H9 (cell line): ENCODE results near the gene SPRYD7. TPM values are rescaled to one million over a fixed set of nuclear protein-coding genes. Genes with fewer than 3 reads are reported as not detected.

Experiments
- DNase-seq: peaks from one replicate; pipeline ENCODE4 v3.0.0-alpha.2; 2017
- H2AFZ ChIP-seq: one replicate; pipeline ENCODE4 v1.6.1; 2013; ENCODE audit warnings: mild to moderate bottlenecking, low read length, control low read depth, moderate library complexity
- H2AK5ac ChIP-seq: 2 replicates; pipeline ENCODE4 v1.6.1; 2013; ENCODE audit warnings: low read length, control low read depth, mixed read lengths; ENCODE audit not compliant: insufficient read length
- H2BK120ac ChIP-seq: one replicate; pipeline ENCODE4 v1.6.1; 2013; ENCODE audit warnings: low read depth, mild to moderate bottlenecking, low read length, control low read depth, inconsistent platforms; ENCODE audit not compliant: poor library complexity, severe bottlenecking
- H2BK12ac ChIP-seq: 2 replicates; pipeline ENCODE4 v1.6.1; 2013; ENCODE audit warnings: low read length, control low read depth, mixed read lengths, low read depth; ENCODE audit not compliant: insufficient read length
- H2BK15ac ChIP-seq: 2 replicates; pipeline ENCODE4 v1.6.1; 2013; ENCODE audit warnings: low read depth, low read length, control low read depth
- H2BK20ac ChIP-seq: one replicate; pipeline ENCODE4 v1.6.1; 2013; ENCODE audit warnings: low read depth, mild to moderate bottlenecking, low read length, control low read depth, inconsistent platforms; ENCODE audit not compliant: poor library complexity, severe bottlenecking
- H2BK5ac ChIP-seq: 2 replicates; pipeline ENCODE4 v1.6.1; 2013; ENCODE audit warnings: low read length, control low read depth, mixed read lengths; ENCODE audit not compliant: insufficient read length
- H3K14ac ChIP-seq: 2 replicates; pipeline ENCODE4 v1.6.1; 2013; ENCODE audit warnings: low read length, control low read depth; ENCODE audit not compliant: insufficient read depth
- H3K18ac ChIP-seq: 2 replicates; pipeline ENCODE4 v1.6.1; 2013; ENCODE audit warnings: low read depth, mild to moderate bottlenecking, mixed read lengths, low read length, control low read depth; ENCODE audit not compliant: insufficient read length
- H3K23ac ChIP-seq: 2 replicates; pipeline ENCODE4 v1.6.1; 2013; ENCODE audit warnings: low read length, control low read depth, mixed read lengths, low read depth; ENCODE audit not compliant: insufficient read length
- H3K23me2 ChIP-seq: 2 replicates; pipeline ENCODE4 v1.6.1; 2013; ENCODE audit warnings: low read depth, mild to moderate bottlenecking, mixed read lengths, low read length, control low read depth; ENCODE audit not compliant: insufficient read length, poor library complexity, severe bottlenecking
- H3K27ac ChIP-seq: 2 replicates; pipeline ENCODE4 v1.5.1; 2013; ENCODE audit warnings: low read length, control low read depth, mixed read lengths, low read depth; ENCODE audit not compliant: insufficient read length
- H3K27me3 ChIP-seq: 2 replicates; pipeline ENCODE4 v1.6.1; 2013; ENCODE audit warnings: low read length, control low read depth, inconsistent platforms; ENCODE audit not compliant: insufficient read depth
- H3K4ac ChIP-seq: 2 replicates; pipeline ENCODE4 v1.6.1; 2013; ENCODE audit warnings: low read depth, mild to moderate bottlenecking, control low read depth, inconsistent platforms, low read length, moderate library complexity
- H3K4me1 ChIP-seq: 2 replicates; pipeline ENCODE4 v1.6.1; 2013; ENCODE audit warnings: low read length, control low read depth, inconsistent platforms; ENCODE audit not compliant: insufficient read depth
- H3K4me2 ChIP-seq: 2 replicates; pipeline ENCODE4 v1.6.1; 2013; ENCODE audit warnings: low read length, control low read depth, mixed read lengths; ENCODE audit not compliant: insufficient read length, insufficient read depth
- H3K56ac ChIP-seq: 2 replicates; pipeline ENCODE4 v1.6.1; 2013; ENCODE audit warnings: low read depth, mild to moderate bottlenecking, mixed read lengths, low read length, control low read depth; ENCODE audit not compliant: insufficient read length
- H3K79me1 ChIP-seq: 2 replicates; pipeline ENCODE4 v1.6.1; 2013; ENCODE audit warnings: low read depth, mild to moderate bottlenecking, moderate library complexity, low read length, control low read depth, inconsistent platforms; ENCODE audit not compliant: insufficient read depth, poor library complexity, severe bottlenecking
- H3K79me2 ChIP-seq: 2 replicates; pipeline ENCODE4 v1.6.1; 2013; ENCODE audit warnings: low read length, control low read depth, inconsistent platforms; ENCODE audit not compliant: insufficient read depth
- H3K9ac ChIP-seq: 2 replicates; pipeline ENCODE4 v1.6.1; 2013; ENCODE audit warnings: low read length, control low read depth, mixed read lengths; ENCODE audit not compliant: insufficient read length; ENCODE audit errors: extremely low read depth
- H3K9me3 ChIP-seq: one replicate; pipeline ENCODE4 v1.6.1; 2013; ENCODE audit warnings: low read depth, low read length, inconsistent platforms; ENCODE audit not compliant: control insufficient read depth
- H3T11ph ChIP-seq: one replicate; pipeline ENCODE4 v1.6.1; 2013; ENCODE audit warnings: mild to moderate bottlenecking, low read length, control low read depth, inconsistent platforms
- H4K20me1 ChIP-seq: one replicate; pipeline ENCODE4 v1.6.1; 2013; ENCODE audit not compliant: control insufficient read depth, insufficient read length, insufficient read depth
- H4K5ac ChIP-seq: 2 replicates; pipeline ENCODE4 v1.6.1; 2013; ENCODE audit warnings: low read depth, mild to moderate bottlenecking, mixed read lengths, low read length, control low read depth; ENCODE audit not compliant: insufficient read length
- H4K8ac ChIP-seq: replicated peaks from 2 replicates; pipeline ENCODE4 v1.6.1; 2013; ENCODE audit warnings: low read length, control low read depth, mixed read lengths, low read depth; ENCODE audit not compliant: insufficient read length
- H4K91ac ChIP-seq: 2 replicates; pipeline ENCODE4 v1.6.1; 2013; ENCODE audit warnings: low read depth, mild to moderate bottlenecking, moderate library complexity, mixed read lengths, low read length, control low read depth; ENCODE audit not compliant: insufficient read length
- H3K27ac Mint-ChIP-seq, 3 experiments: 2 replicates in 2 of 3; 3 replicates in 1 of 3; pipeline ENCODE4 v1.8.0; 2020 to 2021; ENCODE audit warnings: mixed read lengths in 3 of 3, mild to moderate bottlenecking in 1 of 3, moderate library complexity in 1 of 3
- H3K27me3 Mint-ChIP-seq: 2 replicates; pipeline ENCODE4 v1.8.0; 2021; ENCODE audit warnings: low read depth, mild to moderate bottlenecking, moderate library complexity, mixed read lengths
- H3K36me3 Mint-ChIP-seq, 3 experiments: 2 replicates in 2 of 3; 3 replicates in 1 of 3; pipeline ENCODE4 v1.8.0; 2020 to 2021; ENCODE audit warnings: low read depth in 3 of 3, mixed read lengths in 3 of 3; ENCODE audit not compliant: insufficient read depth in 1 of 3
- H3K4me1 Mint-ChIP-seq, 2 experiments: 2 replicates each; pipeline ENCODE4 v1.8.0; 2020; ENCODE audit warnings: mixed read lengths in 2 of 2
- H3K4me3 Mint-ChIP-seq, 2 experiments: 2 replicates in 1 of 2; 3 replicates in 1 of 2; pipeline ENCODE4 v1.8.0; 2020 to 2021; ENCODE audit warnings: mild to moderate bottlenecking in 2 of 2, mixed read lengths in 2 of 2, moderate library complexity in 1 of 2
- H3K9me3 Mint-ChIP-seq, 2 experiments: 2 replicates in 1 of 2; 3 replicates in 1 of 2; pipeline ENCODE4 v1.8.0; 2020; ENCODE audit warnings: mild to moderate bottlenecking in 2 of 2, mixed read lengths in 2 of 2, moderate library complexity in 1 of 2
- CTCF ChIP-seq: fragments of 200-600 bp; sonication (generic); conservative IDR thresholded peaks from 3 replicates; pipeline ENCODE4 v1.8.0; 2021; ENCODE audit warnings: antibody characterized with exemption, mild to moderate bottlenecking
- WGBS: extraction: QIAGEN DNeasy Blood & Tissue Kit; methylation state at CpG from one replicate; pipeline ENCODE4 v1.1.7; 2013; ENCODE audit warnings: missing lambda C conversion rate, low lambda C conversion rate, mixed read lengths; ENCODE audit not compliant: insufficient read length; ENCODE audit errors: extremely low coverage; 5-methylcytosine and 5-hydroxymethylcytosine counted together
- total RNA-seq: library from RNA; stranded (reverse); gene quantifications from 2 replicates; pipeline ENCODE4 v1.2.1, GENCODE V29; 2021

SPRYD7 gene
- total RNA-seq, 1 experiment from 2014 or later, result 1.8 TPM

- no peak overlapping the region for H3K56ac ChIP-seq
- no peak overlapping the region for H4K91ac ChIP-seq
- no peak overlapping the region for H3T11ph ChIP-seq
- no peaks in the 10 kb centered on the region for H3K79me2 ChIP-seq
- no peak overlapping the region for H2BK12ac ChIP-seq
- no peak overlapping the region for H3K27ac ChIP-seq
- no peaks in the 10 kb centered on the region for H3K4me1 ChIP-seq
- no peak overlapping the region for H2AFZ ChIP-seq
- no peak overlapping the region for H3K4me2 ChIP-seq
- no peak overlapping the region for H2BK120ac ChIP-seq
- no peak overlapping the region for H2BK5ac ChIP-seq
- H3K4me1 Mint-ChIP-seq, result peaks cover 7 to 8% of the 10 kb centered on the region in 2 experiments
- no peak overlapping the region for H3K27ac Mint-ChIP-seq
- peaks cover 14% of the 10 kb centered on the region for H3K27me3 Mint-ChIP-seq
- no peak for DNase-seq
- no peak overlapping the region for H3K4me3 Mint-ChIP-seq
- no peaks in the 10 kb centered on the region for H3K36me3 Mint-ChIP-seq
- no peak overlapping the region for H3K9ac ChIP-seq
- H3K23ac ChIP-seq, result no peak overlapping the region
- no peak overlapping the region for H3K18ac ChIP-seq
- no peak overlapping the region for H4K5ac ChIP-seq
- H4K8ac ChIP-seq, result no peak overlapping the region
- no peaks in the 10 kb centered on the region for H3K79me1 ChIP-seq
- H3K9me3 ChIP-seq, result no peaks in the 10 kb centered on the region
- no CpG with 5 or more reads among the region's 4 CpGs for WGBS
- H4K20me1 ChIP-seq, result no peaks in the 10 kb centered on the region
- no peak overlapping the region for H2AK5ac ChIP-seq
- peaks cover 12% of the 10 kb centered on the region for H3K23me2 ChIP-seq
- no peaks in the 10 kb centered on the region for H3K27me3 ChIP-seq
- no peak for TF ChIP-seq CTCF
- H3K4ac ChIP-seq, result no peak overlapping the region
- no peak overlapping the region for H3K14ac ChIP-seq
- no peak overlapping the region for H2BK20ac ChIP-seq
- H2BK15ac ChIP-seq, result no peak overlapping the region
- H3K9me3 Mint-ChIP-seq, result no peaks in the 10 kb centered on the region
These were observed 3.2 kb upstream of the SPRYD7 start for GRCh38 chr13:49939321-49939720.
